SW 1271 (cell line): Measurements from ENCODE around the gene LYPD4.
"Not testable (repeated sequence)": the region's sequence is repeated elsewhere in the genome, so short reads cannot be mapped to it uniquely, and the experiment has no call there.

Experiments
- DNase-seq, 2 experiments: peaks; one replicate each; lab custom pipeline; 2025; lab: John Stamatoyannopoulos, UW

LYPD4 gene, protein sequence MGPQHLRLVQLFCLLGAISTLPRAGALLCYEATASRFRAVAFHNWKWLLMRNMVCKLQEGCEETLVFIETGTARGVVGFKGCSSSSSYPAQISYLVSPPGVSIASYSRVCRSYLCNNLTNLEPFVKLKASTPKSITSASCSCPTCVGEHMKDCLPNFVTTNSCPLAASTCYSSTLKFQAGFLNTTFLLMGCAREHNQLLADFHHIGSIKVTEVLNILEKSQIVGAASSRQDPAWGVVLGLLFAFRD

DNA sequence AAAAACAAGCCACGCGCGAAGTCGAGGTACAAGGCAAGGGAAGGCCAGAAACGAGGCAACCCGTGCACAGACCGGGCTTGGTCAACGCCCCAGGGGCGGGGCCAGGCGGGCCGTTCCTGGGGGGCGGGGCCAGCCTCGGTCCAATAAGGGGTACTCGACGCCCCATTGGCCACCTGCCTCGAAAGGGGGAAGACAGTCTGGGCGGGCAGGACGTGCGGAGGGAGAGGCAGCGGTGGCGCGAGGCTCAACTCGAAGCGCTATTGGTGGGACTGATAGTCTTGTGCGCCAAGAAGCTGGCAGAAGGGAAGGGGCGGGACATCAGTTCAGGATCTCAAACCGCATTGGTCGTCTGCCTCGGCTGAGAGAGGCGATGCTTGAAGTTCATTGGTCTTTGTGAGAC, at the start of gene LYPD4:
LYPD4 (minus strand) TSS at position 83 of the 400 bp plus-strand sequence. CDS start 5,398 bp downstream, outside the sequence.
- DNase-seq: no peak

DNA sequence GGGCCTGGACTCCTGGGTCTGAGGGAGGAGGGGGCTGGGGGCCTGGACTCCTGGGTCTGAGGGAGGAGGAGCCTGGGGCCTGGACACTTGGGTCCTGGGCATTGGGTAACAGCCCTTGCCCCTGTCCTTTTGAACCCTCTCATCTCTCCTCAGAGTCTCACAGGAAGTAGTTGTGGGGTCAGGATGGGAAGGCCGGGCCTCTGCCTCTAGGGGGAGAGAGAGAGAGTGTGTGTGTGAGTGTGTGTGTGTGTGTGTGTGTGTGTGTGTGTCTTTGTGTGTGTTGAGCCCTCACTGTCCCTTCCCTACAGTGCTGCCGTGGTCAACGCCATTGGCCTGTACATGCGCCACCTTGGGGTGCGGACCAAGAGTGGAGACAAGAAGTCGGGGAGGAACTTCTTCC, 49.4 kb upstream of the LYPD4 start:
- DNase-seq: no peak

DNA sequence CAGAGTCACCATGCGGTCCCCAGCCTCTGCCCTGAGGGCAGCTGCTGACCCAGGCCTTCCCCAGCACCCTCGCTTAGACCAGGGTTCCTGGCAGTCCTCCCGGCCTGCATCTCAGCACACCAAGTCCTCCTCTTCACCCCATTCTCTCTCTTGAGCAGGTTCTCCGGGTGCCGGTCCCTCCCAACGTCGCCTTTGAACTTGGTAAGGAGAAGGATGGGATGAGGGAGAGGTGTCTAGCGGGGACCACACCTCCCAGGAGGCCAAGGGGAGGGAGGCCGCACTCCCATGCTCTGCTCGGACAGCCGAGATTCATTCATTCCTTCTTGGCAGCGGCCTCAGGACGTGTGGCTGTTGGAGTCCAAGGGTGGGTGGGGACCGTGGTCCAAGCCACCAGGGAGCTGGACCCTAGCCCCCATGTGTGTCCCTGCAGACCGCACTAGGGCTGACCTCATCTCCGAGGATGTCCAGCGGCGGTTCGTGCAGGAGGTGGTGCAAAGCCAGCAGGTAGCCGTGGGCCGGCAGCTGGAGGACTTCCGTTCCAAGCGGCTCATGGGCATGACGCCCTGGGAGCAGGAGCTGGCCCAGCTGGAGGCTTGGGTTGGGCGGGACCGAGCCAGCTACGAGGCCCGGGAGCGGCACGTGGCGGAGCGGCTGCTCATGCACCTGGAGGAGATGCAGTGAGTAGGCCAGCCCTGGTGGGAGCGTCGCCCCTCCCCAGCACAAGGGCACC, 47.9 kb upstream of the LYPD4 start:
- no peak for DNase-seq

DNA sequence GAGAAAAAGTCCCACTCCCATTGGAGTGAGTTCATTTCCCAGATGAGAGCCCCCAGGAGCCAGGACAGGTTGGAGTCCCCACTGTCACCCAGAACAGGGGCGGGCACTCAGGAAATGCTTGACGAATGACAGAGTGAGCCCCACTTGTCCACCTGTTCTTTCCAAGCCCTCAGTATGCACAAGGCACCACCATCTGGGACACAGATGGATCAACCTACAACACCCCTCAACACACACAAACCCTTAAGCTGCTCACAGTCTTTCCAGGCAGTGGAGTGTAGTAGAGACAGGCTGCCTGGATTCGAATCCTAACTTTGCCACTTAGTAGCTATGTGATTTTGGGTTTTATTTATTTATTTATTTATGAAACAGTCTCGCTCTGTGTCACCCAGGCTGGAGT, 46.5 kb upstream of the LYPD4 start:
- no peak for DNase-seq

DNA sequence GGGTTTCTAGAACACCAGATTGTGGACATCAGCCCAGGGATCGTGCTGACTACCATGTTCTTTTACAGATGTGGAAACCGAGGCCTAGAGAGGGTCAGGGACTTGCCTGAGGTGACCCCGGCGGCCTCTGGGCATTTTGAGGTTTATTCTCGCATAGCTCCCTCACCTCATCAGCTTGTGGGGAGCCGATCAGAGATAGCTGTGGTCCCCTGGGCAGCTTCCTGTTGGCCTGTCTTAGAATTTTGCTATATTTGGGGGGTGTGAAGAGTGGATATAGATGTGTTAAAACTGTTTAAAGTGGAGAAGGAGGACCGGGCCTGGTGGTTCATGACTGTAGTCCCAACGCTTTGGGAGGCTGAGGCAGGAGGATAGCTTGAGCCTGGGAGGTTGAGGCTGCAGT, 45.4 kb upstream of the LYPD4 start:
- DNase-seq: no peak

DNA sequence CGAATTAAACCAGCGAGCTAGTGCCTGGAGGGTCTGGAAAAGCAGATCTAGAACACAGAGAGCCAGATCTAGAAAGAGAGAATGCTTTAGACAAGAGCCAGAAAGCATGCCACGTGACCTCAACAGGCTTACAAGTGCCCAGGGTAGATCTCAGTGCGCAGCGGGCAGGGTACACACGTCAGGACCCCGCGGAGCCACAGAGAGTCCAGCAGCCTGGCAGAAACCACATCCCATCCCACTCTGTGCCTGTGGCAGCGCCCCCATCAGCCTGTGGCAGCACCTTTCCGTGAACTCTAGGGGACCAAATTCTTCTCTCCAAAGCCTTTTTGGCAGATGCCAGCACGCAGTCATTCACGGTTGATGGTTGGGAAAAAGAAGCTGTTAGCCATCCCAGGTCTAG, 44.4 kb upstream of the LYPD4 start:
- DNase-seq: no peak

DNA sequence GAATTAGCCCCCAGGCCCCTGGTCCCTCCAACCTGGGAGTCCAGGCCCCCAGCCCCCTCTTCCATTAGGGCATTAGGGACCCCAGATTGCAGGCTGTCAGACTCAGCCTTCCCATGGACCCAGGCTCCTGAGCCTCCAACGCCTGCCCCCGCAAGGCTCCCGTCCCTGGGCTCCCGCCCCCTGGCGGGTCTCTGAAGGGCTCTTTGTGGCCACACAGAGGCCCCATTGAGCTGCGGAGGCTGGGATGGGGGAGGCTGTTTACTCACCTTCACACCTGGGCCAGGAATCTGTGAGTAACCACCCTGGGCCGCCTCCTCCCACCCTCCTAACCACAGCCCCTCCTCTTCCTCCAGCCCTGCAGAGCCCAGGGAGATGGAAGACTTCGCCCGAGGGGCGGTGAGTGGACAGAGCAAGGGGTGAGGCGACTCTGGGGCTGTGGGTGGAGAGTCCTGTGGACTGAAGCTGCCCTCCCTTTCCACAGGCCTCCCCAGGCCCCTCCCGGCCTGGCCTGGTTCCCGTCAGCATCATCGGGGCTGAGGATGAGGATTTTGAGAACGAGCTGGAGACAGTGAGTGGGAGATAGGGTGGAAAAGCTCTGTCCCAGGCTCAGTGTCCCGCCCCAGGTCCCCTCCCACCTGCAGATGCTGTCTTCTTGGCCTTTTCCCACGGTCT, 43.4 kb upstream of the LYPD4 start:
- no peak for DNase-seq

DNA sequence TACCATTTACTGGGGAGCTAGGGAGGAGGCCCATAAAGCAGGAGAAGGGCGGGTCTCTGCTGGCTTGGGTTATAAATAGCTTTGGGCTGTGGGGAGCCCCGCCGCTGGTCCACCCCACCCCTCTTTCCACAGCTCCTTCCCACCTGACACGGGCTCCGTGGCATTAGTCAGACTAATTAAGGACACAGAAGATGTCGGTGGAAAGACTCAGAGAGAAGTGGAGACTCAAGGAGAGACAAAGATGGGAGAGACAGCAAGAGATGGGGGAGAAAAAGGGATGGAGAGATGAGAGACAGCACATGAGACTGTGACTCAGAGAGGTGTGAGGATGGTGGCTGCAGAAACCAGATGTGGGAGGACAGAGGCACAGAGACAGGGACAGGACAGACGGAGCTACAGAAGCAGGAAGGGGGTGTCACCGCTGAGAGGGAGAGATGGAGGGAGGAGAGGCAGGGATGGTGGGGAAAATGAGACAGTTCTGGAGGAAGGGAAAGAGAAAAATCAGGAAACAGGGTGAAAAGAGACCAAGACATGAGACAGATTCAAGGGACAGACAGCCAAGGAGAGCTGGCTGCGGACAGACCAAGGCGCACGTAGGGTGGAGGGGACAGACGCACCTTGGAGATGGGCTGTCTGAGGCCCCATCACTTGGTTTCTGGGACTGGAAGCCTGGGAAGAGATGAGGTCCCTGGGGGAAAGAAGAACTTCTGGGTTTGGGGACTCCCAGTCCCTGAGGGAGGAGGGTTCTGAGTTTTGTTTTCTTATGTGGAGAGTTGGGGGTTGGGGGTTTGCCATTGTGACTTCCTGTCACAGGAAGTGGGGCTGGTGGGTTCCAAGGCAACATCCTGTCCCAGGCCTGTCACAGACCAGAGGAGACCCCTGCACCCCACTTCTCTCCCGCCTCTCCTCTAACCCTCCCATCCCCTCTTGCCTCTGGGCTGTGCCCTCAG, 42.6 kb upstream of the LYPD4 start:
- no peak for DNase-seq

DNA sequence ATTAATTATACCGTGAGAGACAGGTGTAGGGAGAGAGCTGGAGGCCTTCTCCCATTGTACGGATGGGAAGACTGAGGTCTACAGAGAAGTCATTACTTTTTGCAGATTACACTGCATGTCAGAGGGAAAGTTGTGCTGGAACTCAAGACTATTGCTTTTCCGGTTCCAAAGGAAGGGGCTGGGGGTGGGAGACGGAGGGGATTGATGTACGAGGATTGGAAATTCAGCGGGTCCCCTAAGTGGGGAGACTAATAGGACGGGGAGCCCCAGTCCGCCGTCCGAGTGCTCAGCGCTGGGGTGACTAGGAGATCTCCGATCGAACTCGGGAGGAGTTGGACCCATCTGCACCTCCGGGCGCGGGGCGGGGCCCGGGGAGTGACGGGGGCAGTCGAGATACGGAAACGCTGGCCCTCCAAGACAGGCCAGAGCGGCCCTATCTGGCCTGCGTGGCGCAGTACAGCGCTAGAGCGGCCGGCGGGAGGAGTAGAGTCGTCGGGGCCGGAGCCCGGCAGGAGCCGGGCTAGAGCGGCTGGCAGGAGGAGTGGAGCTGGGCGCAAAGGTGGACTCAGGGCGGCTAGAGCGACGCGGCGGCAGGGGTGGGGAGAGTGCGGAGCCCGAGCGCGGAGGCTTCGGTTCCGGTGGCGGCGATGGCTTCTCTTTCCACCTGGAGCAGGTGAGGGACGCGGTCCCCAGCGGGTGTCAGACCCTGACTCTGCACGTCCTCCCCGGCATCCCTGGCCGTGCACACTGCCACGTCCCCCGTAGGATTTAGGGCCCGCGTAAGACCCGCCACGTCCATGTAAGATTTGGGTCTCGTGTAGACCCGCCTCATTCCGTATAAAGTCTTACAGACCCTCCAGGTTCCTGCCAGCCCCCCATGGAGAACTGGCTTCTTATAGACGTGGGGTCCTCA, 39.6 kb upstream of the LYPD4 start:
- DNase-seq: peak; percentile 89 to 94

DNA sequence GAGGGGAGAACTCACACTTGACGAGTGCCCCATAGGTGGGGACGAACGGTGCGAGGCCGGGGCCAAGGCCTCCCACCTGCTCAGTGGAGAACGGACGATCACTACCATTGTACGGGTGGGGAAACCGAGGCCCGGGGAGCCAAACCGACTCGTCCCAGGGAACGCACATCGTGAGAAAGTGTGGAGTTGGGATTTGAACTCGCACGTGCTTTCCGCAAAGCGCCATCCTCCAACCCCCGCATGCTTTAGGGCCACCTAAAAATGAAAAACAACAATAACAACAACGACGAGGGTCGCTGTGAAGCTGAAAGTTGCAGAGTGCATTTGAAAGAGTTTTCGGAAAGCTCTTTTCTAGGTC, 39.0 kb upstream of the LYPD4 start:
- DNase-seq: no peak

DNA sequence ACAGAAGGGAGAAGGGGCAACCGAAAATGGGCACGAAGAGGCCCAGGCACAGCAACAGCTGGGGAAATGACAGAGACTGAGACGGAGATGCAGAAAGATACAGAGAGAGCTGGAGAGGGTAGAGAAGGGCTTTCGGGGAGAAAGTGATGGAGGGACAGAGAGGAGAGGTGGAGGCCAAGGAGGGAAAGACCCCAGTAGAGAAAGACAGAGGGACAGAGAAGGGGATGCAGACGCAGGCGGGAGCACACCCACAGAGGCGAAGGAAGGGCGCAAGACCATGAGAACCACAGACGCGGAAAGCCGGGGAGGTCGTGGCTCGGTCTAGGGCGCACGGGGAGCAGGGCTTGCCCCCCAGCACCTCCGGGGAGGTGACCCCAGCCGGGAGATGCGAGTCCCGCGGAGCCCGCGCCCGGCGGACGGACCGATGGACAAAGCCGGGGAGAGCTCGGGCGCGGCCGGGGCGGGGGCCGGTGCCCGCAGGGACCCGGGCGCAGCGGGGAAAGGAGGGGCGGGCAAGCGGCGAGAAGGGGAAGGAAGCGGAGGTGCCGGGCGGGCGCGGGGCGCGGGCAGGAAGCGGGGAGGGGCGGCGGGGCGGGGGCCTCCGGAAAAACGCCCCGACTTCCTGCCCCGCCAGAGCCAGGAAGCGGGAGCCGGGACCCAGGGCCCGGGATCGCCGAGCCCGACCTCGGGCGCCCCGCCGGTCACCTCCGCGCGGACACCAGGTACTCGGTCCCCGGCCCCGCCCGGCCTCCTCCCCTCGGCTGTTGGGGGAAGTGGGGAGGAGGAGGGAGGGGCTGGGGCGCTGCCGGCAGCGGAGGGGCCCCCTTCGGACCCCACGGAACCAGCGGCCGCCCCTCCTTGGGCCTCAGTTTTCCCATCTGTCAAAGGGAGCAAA, 38.3 kb upstream of the LYPD4 start, which contains the start of gene ARHGEF1:
ARHGEF1 (plus strand) TSS at position 617 of the 895 bp plus-strand sequence. CDS start 4,899 bp downstream, outside the sequence.
- no peak for DNase-seq

DNA sequence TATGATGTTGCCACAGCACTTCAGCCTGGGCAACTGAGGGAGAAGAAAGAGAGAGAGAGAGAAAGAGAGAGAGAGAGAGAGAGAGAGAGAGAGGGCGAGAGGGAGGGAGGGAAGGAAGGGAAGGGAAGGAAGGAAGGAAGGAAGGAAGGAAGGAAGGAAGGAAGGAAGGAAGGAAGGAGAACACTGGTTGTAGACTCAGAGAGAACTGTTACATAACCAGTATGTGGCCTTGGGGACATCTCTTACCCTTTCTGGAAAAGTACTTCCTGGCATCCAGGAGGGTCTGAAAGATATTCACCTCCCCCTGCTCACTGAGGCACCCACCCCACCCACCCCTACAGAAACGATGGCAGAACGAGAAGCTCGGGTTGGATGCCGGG, 35.8 kb upstream of the LYPD4 start:
- no peak for DNase-seq

DNA sequence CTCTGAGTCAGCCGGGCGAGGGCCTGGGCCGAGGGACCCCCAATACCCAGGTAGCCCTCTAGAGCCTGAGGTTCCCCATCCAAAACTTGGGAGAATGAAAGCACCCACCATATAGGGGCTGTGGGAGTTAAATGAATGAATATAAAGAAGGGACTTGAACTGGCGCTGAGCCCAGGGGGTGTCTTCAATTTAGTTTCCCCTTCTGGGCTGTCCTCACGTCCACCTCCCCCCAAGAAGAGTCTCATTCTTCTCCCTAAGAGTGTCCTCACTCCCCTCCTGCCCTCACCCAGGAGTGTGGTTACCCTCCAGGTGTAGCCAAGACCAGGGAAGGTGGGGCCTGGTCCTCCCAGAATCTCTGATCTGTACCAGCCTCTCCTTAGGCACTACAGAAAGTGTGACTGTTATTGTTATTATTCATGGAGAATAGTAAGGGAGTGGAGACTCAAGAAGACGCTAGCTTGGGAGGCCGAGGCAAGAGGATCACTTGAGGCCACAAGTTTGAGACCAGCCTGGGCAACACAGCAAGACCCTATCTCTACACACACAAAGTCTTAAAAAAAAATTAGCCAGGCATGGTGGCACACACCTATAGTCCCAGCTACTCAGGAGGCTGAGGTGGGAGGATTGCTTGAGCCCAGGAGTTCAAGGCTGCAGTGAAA, 35.3 kb upstream of the LYPD4 start:
- no peak for DNase-seq

DNA sequence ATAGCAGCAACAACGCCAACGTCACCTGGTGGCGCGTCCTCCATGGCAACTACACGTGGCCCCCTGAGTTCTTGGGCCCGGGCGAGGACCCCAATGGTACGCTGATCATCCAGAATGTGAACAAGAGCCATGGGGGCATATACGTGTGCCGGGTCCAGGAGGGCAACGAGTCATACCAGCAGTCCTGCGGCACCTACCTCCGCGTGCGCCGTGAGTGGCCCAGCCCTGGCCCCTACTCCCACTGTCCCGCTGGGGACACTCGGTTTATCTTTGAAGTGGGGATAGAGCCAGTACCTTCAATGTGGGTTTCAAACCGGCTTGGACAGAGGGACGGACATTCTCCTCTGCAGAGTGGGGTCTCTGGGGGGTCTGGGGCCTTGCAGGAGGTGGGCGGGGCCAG, 34.6 kb upstream of the LYPD4 start:
- no peak for DNase-seq

DNA sequence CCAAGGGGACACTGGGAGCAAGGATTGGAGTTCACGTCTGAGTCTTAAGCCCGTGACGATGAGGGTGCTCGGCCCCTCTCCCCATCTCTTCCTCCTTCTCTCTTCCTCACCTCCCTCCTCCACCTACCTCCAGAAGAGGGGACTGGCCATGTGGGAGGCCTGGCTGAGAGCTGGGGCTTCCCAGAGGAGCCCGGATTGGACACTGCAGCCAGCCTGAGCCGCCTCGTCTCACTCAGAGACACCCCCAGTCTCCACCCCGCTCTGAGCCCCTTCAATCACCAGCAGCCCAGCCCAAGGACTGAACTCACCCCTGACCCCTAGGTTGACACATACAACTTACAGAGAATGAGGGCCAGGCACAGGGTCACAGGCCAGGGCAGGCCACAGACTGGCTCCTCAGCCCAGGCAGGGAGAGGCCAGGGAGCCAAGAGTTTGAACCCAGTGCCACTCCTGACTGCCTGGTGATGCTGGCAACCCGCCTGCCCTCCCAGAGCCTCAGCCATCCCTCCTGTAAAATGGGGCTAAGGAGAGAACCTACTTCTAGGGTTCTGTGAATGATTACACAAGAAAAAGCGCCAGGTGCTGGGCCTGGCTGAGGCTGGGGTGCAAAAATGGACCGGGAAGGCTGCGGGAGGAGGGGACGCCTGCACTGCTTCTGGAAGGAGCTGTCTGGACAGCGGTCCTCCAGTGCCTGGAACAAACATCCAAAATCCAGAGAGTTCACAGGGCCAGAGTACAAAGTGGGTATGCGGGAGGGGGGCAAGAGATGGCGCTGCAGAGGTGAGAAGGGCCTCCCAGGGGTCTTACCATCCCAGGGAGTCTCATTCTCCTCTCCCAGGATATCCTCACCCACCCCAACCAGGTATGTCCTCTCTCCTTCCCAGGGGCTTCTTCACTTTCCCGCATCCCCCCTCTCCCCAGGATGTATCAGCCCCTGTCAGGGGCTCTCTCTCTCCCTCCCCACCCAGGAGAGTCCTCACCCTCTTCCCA, 33.7 kb upstream of the LYPD4 start:
- DNase-seq: no peak

DNA sequence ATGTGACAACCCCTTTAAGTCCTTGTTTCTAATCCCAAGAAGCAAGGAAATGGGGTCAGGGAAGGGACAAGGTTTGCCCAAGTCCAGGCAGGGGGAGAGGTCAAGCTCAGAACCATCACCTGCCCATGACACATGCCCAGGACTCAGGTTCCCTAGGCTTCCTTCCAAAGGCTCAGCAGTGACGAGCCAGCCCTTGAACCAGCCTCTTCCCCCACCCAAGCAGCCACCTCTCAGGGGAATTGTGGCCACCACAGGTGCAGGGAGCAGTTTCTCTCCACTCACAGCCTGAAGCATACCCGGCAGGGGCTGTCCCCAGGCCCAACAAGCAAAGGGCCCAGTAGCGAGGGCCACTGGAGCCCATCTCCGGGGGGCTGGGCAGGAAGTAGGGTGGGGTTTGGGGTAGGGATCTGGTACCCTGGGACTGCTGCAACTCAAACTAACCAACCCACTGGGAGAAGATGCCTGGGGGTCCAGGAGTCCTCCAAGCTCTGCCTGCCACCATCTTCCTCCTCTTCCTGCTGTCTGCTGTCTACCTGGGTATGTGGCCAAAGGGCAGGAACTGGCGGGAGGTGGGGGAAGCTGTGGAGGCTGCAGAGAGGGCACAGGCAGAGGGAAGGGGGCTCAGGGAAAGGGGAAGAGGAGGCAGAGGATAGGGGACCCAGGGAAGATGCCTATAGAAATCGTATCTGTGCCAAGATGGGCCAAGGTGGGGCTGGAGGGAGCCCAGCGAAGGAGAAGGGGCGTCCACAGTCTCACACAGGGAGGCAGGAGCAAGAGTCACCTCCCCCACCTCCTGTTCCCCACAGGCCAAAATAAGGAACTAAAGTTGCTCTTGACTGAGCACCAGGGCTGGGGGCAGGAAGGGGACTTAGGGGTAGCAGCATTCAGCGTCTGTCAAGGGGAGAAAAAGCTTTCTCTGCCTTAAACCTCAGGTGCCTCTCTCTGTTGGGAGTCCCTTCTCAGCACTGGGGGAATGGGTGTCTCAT, 32.7 kb upstream of the LYPD4 start, which contains the start of gene CD79A:
CD79A (plus strand) TSS at position 433 of the 986 bp plus-strand sequence; CDS start at position 459, 26 bp downstream.
- no peak for DNase-seq

DNA sequence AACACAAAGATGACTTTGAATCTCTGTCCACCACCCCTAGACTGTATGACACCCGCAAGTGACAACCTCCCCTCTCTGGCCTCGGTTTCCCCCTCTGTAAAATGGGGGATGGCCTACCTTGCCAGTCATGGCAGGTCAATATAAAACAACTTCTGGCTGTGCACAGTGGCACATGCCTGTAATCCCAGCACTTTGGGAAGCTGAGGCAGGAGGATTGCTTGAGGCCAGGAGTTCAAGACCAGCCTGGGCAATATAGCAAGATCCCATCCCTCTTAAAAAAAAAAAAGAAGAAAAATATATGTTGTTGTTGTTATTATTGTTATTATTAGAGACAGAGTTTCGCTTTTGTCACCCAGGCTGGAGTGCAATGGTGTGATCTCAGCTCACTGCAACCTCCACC, 31.5 kb upstream of the LYPD4 start:
- DNase-seq: not testable (repeated sequence)
